ENCODE measurements around the gene SYCE1.

DNA sequence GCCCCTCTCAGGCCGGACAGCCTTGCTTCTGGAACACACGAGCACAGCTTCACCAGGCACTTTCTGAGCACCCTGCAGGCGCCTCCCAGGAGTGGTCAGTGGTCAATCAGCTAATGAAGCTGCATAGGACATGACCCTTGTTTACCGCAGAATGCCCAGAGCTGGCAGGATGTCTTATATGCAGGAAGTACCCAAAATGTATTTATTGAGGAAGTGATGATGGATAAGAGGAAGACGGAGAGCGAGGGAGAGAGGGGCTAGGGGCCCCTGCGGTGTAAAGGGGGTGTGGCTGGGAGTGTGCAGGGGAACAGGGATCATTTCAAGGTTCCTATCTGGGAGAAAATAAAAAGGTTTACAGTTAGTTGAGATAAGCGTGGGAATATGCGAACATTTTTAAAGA, 34.9 kb downstream of the SYCE1 start:
- TF ChIP-seq EZH2 (IDR thresholded peaks at IDR 0.05; ENCODE audit: borderline replicate concordance, insufficient read depth, low read depth, low read length, poor library complexity, severe bottlenecking), result no peak
- TF ChIP-seq, protein P1, sequence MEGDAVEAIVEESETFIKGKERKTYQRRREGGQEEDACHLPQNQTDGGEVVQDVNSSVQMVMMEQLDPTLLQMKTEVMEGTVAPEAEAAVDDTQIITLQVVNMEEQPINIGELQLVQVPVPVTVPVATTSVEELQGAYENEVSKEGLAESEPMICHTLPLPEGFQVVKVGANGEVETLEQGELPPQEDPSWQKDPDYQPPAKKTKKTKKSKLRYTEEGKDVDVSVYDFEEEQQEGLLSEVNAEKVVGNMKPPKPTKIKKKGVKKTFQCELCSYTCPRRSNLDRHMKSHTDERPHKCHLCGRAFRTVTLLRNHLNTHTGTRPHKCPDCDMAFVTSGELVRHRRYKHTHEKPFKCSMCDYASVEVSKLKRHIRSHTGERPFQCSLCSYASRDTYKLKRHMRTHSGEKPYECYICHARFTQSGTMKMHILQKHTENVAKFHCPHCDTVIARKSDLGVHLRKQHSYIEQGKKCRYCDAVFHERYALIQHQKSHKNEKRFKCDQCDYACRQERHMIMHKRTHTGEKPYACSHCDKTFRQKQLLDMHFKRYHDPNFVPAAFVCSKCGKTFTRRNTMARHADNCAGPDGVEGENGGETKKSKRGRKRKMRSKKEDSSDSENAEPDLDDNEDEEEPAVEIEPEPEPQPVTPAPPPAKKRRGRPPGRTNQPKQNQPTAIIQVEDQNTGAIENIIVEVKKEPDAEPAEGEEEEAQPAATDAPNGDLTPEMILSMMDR (IDR thresholded peaks at IDR 0.05), result no peak

Measured in B cell (primary cell).